GM12878 (cell line): Measurements from ENCODE around the gene GORASP1. TPM values are rescaled to one million over a fixed set of nuclear protein-coding genes. Genes with fewer than 3 reads are reported as not detected.

Experiments
- BCL11A ChIP-seq: IDR thresholded peaks from 2 replicates; pipeline ENCODE4 v1.6.1; 2011; ENCODE audit warnings: low read depth, low read length
- BMI1 ChIP-seq: fragments of 450-650 bp; IDR thresholded peaks from 2 replicates; pipeline ENCODE4 v1.6.1; 2016; ENCODE audit warnings: mild to moderate bottlenecking, moderate library complexity, borderline replicate concordance
- CTCF ChIP-seq, 3 experiments: IDR thresholded peaks in 2 of 3; conservative IDR thresholded peaks in 1 of 3; 2 replicates each; pipeline ENCODE4 v1.5.1; 2011; ENCODE audit warnings: low read depth in 3 of 3, low read length in 3 of 3, mild to moderate bottlenecking in 3 of 3, control low read depth in 2 of 3, moderate library complexity in 2 of 3, inconsistent platforms in 1 of 3, mixed read lengths in 1 of 3; ENCODE audit not compliant: control insufficient read depth in 2 of 3, insufficient read depth in 1 of 3; ENCODE audit errors: extremely low read depth in 1 of 3
- E4F1 ChIP-seq: fragments of 450-650 bp; IDR thresholded peaks from 2 replicates; pipeline ENCODE4 v1.6.1; 2018; ENCODE audit warnings: borderline replicate concordance, mild to moderate bottlenecking; ENCODE audit not compliant: partially characterized antibody
- ESRRA ChIP-seq: IDR thresholded peaks from 2 replicates; pipeline ENCODE4 v1.6.1; 2012; ENCODE audit warnings: mild to moderate bottlenecking, low read length, improper control_type of control experiment
- ETV6 ChIP-seq, 2 experiments: fragments of 450-650 bp in 1 of 2; IDR thresholded peaks in 1 of 2; conservative IDR thresholded peaks in 1 of 2; 2 replicates each; pipeline ENCODE4 v1.6.1; 2014; ENCODE audit warnings: antibody characterized with exemption in 1 of 2, borderline replicate concordance in 1 of 2, low read depth in 1 of 2, mild to moderate bottlenecking in 1 of 2, moderate library complexity in 1 of 2
- FOXM1 ChIP-seq: IDR thresholded peaks from 2 replicates; pipeline ENCODE4 v1.6.1; 2012; ENCODE audit warnings: low read depth, mild to moderate bottlenecking, inconsistent platforms, low read length, moderate library complexity
- HDGF ChIP-seq: fragments of 450-650 bp; IDR thresholded peaks from 2 replicates; pipeline ENCODE4 v1.6.1; 2016; ENCODE audit warnings: antibody characterized with exemption
- IKZF2 ChIP-seq, 2 experiments: fragments of 450-650 bp; IDR thresholded peaks; 2 replicates each; pipeline ENCODE4 v1.6.1; 2017; ENCODE audit warnings: mild to moderate bottlenecking in 2 of 2, moderate library complexity in 2 of 2
- JUNB ChIP-seq: IDR thresholded peaks from 2 replicates; pipeline ENCODE4 v1.6.1; 2016; ENCODE audit warnings: antibody characterized with exemption, mild to moderate bottlenecking
- NBN ChIP-seq: fragments of 450-650 bp; IDR thresholded peaks from 2 replicates; pipeline ENCODE4 v1.6.1; 2016
- NR2C2 ChIP-seq: IDR thresholded peaks from 2 replicates; pipeline ENCODE4 v1.6.1; 2011; ENCODE audit warnings: borderline replicate concordance, low read depth; ENCODE audit not compliant: control insufficient read depth, insufficient read length
- POLR2AphosphoS2 ChIP-seq: IDR thresholded peaks from 2 replicates; pipeline ENCODE4 v1.6.1; 2011; ENCODE audit warnings: low read depth, mild to moderate bottlenecking, low read length, improper control_type of control experiment, moderate library complexity
- POLR2AphosphoS5 ChIP-seq: IDR thresholded peaks from 2 replicates; pipeline ENCODE4 v1.6.1; 2011; ENCODE audit warnings: mild to moderate bottlenecking, low read length, inconsistent platforms
- POU2F2 ChIP-seq: IDR thresholded peaks from 3 replicates; pipeline ENCODE4 v1.6.1; 2011; ENCODE audit warnings: low read depth, mild to moderate bottlenecking, low read length, borderline replicate concordance
- STAT3 ChIP-seq: IDR thresholded peaks from 2 replicates; pipeline ENCODE4 v1.6.1; 2011; ENCODE audit warnings: low read depth, low read length, improper control_type of control experiment
- YBX1 ChIP-seq: fragments of 450-650 bp; IDR thresholded peaks from 2 replicates; pipeline ENCODE4 v1.6.1; 2016; ENCODE audit warnings: antibody characterized with exemption
- ZBTB11 ChIP-seq: fragments of 450-650 bp; formaldehyde crosslinking; IDR thresholded peaks from 2 replicates; pipeline ENCODE4 v1.5.0; 2022; ENCODE audit warnings: mild to moderate bottlenecking, missing genetic modification characterization
- polyA plus RNA-seq, 11 experiments: library from polyadenylated mRNA; depleted of rRNA in 4 of 11; unstranded in 6 of 11; stranded (reverse) in 5 of 11; fragments of >200 nt; fragmentation: Nextera tagmentation in 4 of 11; fragmentation: Illumina TruSeq in 1 of 11; extraction: Ambion mirVana in 4 of 11; extraction: Trizol in 1 of 11; gene quantifications; 1 replicate in 1 of 11; 2 replicates in 10 of 11; pipeline versions ENCODE4 v1.2.1 to v1.2.3, GENCODE V29; 2011 to 2016; ENCODE audit warnings: inconsistent platforms in 2 of 11, missing spikeins in 2 of 11, low read depth in 1 of 11
- total RNA-seq, 4 experiments: library from RNA; depleted of rRNA in 3 of 4; stranded (reverse); fragments of >200 nt in 3 of 4; fragmentation: Illumina TruSeq in 1 of 4; extraction: Trizol in 1 of 4; gene quantifications; 2 replicates each; pipeline versions ENCODE4 v1.2.1 to v1.2.3, GENCODE V29; 2013 to 2021
- TF ChIP-seq, protein P1 (sequence below): IDR thresholded peaks from 2 replicates; pipeline ENCODE4 v1.6.1; 2011; ENCODE audit warnings: low read depth, mild to moderate bottlenecking, low read length, moderate library complexity, borderline replicate concordance; ENCODE audit errors: extremely low read depth
- TF ChIP-seq, protein P2 (sequence below): IDR thresholded peaks from 2 replicates; pipeline ENCODE4 v1.6.1; 2012; ENCODE audit warnings: low read depth, low read length, improper control_type of control experiment

Gene GORASP1
- total and polyA plus RNA-seq, 10 of the 15 experiments (the other 5 are each of a cell fraction or from before 2014, with no cell fraction given), result 3.6 to 32.7 (median 23.2) TPM

DNA sequence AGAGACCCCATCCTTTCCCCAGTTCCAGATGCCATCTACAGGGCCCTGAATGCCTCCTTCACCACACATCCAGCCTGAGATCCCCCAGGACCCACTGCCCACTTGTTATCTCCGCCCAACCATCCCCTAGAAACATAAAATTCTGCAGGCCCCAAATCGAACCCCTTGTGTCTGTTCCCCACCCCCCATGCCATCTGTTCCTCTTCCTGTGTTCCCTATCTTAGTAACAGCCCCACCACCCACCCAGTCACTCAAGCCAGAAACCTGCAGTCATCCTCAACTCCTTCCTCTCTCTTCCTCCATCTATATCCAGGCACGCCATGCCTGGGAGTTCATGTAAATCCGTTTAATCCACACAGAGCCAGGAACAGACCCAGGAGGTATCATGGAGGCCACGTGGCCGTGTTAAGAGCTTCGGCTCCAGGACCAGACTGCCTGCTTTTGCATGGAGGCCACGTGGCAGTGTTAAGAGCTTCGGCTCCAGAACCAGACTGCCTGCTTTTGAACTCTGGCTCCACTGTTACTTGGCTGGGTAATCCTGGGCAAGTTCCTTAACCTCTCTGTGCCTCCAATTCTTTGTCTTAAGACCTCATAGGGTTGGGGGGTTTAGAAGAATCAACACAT, 41.1 kb upstream of the GORASP1 start (continued):
- TF ChIP-seq POU2F2 (no peak), NBN (peak; percentile 10; the same call in 1 of the 2 replicates), JUNB (0 out of 2 replicates have a peak, but pooled peaks have one; percentile 10), E4F1 (no peak), IKZF2 (IDR thresholded peaks at IDR 0.05) (0 out of 4 replicates have a peak, but pooled peaks of 1 of the 2 experiments have one; percentile 23), ESRRA (no peak), BMI1 (no peak), STAT3 (no peak), POLR2AphosphoS2 (no peak; the same call in 1 of the 2 replicates), ETV6 (conservative IDR thresholded peaks at IDR 0.05 in 1 of 2, IDR thresholded peaks at IDR 0.05 in 1 of 2; ENCODE audit: borderline replicate concordance in 1 of 2, low read depth in 1 of 2) (no peak), YBX1 (no peak), CTCF (IDR thresholded peaks at IDR 0.05 in 2 of 3, conservative IDR thresholded peaks at IDR 0.05 in 1 of 3; ENCODE audit: control insufficient read depth in 2 of 3, extremely low read depth in 1 of 3, insufficient read depth in 1 of 3, low read depth in 3 of 3, low read length in 3 of 3) (0 out of 6 replicates have a peak, but pooled peaks of 1 of the 3 experiments have one; percentile 10), ZBTB11 (no peak), BCL11A (no peak), FOXM1 (no peak), HDGF (peak; percentile 84), POLR2AphosphoS5 (peak; percentile 12), NR2C2 (no peak)
- TF ChIP-seq, protein P1, sequence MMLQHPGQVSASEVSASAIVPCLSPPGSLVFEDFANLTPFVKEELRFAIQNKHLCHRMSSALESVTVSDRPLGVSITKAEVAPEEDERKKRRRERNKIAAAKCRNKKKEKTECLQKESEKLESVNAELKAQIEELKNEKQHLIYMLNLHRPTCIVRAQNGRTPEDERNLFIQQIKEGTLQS, result no peak
- TF ChIP-seq, protein P2, sequence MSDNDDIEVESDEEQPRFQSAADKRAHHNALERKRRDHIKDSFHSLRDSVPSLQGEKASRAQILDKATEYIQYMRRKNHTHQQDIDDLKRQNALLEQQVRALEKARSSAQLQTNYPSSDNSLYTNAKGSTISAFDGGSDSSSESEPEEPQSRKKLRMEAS, result peak; percentile 53; the same call in 1 of the 2 replicates
